ENCODE data around the gene ATP2B3.

The ATP2B3 gene

GRCh38 chrX:153490217-153490930 is 27.1 kb upstream of the ATP2B3 start:
- no peak for DNase-seq

DNA sequence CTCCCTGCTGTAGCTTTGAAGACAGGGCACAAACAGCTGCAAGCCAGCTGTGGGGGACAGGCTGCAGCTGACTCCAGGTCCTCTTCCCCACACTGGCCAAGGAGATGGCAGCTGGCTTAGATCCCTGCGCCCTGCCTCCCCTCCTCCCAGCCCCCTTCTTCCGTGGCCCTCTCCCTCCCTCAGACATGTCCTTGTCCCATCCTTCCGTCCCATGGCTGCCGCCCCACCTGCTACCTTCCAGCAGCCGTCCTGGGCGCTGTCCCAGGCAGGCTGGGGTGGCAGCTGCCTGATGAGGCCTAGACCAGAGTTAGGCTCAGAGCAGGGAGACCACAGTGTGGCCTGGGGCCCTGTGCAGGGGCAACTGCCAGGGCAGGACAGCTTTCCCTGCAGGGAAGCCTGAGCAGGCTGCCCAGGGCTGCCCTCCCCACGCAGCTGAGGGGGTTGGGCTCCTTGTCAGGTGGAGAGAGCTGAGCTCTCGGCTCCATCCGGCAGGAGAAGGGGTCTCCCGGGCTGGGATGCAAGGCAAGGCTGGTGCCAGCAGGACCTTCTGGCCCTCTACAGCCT is 26.0 kb upstream of the ATP2B3 start:
- no peak for DNase-seq

DNA sequence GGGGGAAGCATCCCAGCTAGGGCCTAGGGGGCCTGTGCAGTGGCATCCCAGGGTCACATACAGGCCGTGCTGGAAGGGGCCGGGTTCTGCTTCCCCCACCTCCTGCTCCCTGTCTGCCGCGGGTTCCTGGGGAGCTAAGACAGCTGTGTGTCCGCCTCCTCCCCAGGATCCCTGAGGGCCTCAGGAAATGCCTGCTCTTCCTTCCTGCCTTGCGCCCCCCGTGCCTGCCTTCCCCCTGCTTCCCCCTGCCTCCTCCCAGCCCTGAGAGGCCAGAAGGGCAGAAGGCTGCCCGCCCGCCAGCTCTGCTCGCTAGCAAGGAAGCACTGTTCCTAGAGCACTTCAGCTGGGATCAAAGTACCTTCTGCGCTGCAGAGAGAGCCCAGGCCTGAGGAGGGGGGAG is 25.5 kb upstream of the ATP2B3 start:
- DNase-seq, result no peak

GRCh38 chrX:153492543-153492942 is 24.9 kb upstream of the ATP2B3 start:
- no peak for DNase-seq

GRCh38 chrX:153493085-153493484 is 24.4 kb upstream of the ATP2B3 start:
- DNase-seq, result no peak

- no peak for DNase-seq
These were observed 23.4 kb upstream of the ATP2B3 start for GRCh38 chrX:153494061-153494460.

GRCh38 chrX:153494541-153495361 is 22.7 kb upstream of the ATP2B3 start, which contains the start of gene BGN:
TSS of gene BGN (plus strand) at chrX:153494980. CDS start at chrX:153504632, 9,652 bp downstream.
- DNase-seq, result no peak

- no peak for DNase-seq
These were observed 22.1 kb upstream of the ATP2B3 start for GRCh38 chrX:153495362-153495751.

DNA sequence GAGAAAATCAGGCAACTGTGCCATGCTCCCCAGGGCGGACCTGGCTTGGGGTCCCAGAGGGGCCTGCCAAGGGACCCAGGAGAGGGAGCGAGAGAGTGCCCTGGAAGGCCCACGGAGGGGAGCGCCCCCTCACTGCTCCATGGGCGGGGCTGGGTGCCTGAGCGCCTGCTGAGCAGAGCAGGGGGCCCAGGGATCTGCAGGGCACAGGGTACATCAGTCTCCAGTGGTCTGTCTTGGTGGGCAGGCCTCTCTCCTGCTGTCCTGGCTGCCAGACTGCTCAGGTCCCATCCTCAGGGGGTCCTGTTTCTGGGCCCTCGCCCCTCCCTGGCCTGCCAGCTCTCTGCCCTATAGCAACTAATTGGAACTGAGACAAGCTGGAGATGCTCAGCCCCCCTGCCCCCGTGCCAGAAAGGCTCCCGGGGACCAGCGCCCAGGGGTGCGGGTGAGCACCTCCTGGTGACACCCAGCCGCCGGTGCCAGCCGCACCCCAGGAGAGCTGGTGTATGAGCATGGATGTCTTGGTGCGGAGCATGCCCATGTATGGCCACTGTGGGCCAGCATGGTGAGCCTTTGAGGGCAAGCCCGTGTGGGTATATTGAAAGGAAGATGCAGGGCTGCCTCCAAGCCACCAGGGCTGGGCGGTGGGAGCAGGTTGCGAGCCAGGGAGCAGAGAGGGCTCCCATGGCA is 21.4 kb upstream of the ATP2B3 start:
- no peak for DNase-seq

GRCh38 chrX:153496590-153496959 is 20.9 kb upstream of the ATP2B3 start:
- no peak for DNase-seq

- DNase-seq, result no peak
These were observed 19.0 kb upstream of the ATP2B3 start for GRCh38 chrX:153498453-153498852.

- DNase-seq, result no peak
These were observed 18.1 kb upstream of the ATP2B3 start for GRCh38 chrX:153499341-153499740.

DNA sequence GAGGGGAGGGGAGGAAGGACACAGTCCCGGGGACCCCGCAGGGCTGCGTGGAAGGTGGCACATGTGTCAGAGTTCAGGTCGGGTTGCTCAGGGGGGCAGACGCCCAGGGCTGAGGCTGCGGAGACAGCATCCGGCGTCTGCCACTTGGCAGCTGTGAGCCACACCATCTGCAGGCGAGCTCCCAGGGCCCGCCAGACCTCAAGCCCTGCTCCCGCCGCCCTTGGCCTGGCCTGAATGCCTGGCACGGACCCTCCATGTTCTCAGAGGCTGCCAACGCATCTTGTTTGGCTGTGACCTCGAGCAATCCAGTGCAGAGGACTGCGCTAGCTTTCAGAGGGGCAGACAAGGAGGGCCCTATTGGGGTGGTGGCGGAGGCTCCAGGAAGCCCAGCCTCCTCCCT is 17.6 kb upstream of the ATP2B3 start:
- DNase-seq, result no peak

DNA sequence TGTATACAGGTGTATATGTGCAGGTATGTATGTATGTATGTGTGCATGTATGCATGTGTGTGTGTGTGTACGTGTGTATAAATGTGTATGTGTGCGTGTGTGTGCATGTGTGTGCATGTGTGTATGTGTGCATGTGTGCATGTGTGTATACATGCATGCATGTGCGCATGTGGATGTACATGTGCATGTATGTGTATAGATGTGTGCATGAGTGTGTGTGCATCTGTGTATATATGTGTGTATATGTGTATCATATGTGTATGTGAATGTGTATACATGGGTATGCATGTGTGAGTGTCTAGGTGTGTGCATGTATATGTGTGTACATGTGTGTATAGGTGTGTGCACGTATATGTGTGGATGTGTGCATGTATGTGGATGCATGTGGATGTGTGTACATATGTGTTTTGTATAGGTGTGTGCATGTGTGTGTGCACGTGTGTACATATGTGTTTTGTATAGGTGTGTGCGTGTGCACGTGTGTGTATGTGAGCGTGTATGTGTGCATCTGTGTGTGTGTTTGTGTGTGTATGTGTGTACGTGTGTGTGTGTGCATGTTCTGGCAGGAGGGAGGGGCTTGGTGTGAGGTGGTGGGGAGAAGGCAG is 16.7 kb upstream of the ATP2B3 start:
- no peak for DNase-seq

GRCh38 chrX:153501530-153501929 is 15.9 kb upstream of the ATP2B3 start:
- DNase-seq, result no peak

- DNase-seq, result no peak
These were observed 15.3 kb upstream of the ATP2B3 start for GRCh38 chrX:153502131-153502530.

- no peak for DNase-seq
These were observed 14.6 kb upstream of the ATP2B3 start for GRCh38 chrX:153502796-153503195.

- no peak for DNase-seq
These were observed 12.9 kb upstream of the ATP2B3 start for GRCh38 chrX:153504445-153505016.

- DNase-seq, result no peak
These were observed 12.1 kb upstream of the ATP2B3 start for GRCh38 chrX:153505361-153505760.

DNA sequence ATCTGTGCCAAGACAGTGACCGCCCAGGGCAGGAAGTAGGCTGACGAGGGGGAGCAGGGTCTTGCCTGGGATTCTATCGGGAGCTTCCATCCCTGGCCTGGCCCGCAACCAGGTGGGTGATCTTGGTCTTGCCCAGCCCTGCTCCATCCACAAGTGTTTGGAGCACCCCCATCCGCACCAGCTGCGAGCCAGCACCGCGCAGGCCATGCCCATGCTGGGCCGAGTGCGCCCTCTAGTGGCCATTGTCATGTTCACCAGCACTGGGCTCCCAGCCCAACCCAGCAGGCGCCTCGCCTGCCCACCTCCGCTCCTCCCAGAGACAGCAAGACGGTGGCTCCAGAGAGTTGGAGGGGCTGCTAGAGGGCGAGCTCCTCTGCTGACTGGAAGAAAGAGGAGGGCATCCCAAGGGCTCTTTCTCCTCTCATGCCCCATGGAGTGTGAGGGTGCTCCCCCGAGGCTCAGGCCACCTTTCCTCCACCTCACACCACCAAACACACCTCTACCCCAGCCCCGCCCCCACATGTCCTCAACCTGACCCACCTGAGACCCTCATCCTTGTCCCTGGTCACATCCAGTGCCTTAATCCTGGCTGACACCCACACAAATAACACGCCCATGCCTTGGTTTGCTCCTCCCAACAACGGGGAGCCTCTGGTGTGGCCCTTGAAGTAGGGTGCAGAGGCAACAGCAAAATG is 9.8 kb upstream of the ATP2B3 start:
- peak; percentile 21 for DNase-seq

GRCh38 chrX:153509592-153509991 is 7.8 kb upstream of the ATP2B3 start:
- no peak for DNase-seq

DNA sequence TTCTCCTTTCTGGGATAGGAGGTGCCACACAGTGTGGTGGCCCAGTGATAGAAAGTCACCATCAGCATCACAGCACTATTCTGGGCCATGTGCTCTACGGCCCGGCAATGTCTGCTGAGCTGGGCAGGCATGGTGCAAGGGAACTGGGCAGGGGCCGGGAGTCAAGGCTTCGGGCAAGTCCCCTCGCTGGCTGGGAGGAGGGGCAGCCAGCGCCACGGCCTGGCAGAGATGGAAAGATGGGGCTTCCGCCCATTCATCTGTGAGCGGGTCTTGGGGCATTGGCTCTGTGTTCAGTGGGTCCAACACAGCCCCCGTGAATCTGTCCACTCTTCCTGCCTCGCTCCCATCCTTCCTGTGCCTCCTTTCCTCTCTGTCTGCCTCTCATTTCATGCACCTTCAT is 7.1 kb upstream of the ATP2B3 start:
- DNase-seq, result no peak

All from NCI-H510A (cell line).